HG03354 (cell line): Measurements from ENCODE around the gene NES.
"Not testable (repeated sequence)": the region's sequence is repeated elsewhere in the genome, so short reads cannot be mapped to it uniquely, and the experiment has no call there.

Source experiments
- ATAC-seq: cut with Tn5 transposase; IDR thresholded peaks from one replicate; pipeline ENCODE4 v1.9.1; 2021; ENCODE audit warnings: mild to moderate bottlenecking; ENCODE audit not compliant: unreplicated experiment, poor library complexity, severe bottlenecking

NES gene

DNA sequence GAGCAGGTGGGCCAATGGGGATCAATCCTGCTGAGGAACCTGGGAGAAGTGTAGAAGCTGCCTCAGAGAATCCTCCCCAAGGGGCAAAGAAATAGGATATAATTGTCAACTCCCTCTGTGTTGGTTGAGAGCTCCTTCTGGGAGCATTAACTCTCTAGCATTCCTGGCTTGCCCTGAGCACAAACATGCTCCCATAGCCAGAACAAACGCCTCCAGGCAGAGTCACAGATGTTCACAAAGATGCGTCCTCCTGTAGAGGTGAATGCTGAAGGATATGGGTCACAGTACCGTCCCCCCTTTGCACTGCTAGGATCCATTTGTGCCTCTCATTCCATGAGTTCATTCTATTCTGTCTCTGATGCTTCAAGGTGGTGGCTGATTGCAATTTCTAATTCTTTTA, 44.9 kb downstream of the NES start:
- ATAC-seq, result no peak

DNA sequence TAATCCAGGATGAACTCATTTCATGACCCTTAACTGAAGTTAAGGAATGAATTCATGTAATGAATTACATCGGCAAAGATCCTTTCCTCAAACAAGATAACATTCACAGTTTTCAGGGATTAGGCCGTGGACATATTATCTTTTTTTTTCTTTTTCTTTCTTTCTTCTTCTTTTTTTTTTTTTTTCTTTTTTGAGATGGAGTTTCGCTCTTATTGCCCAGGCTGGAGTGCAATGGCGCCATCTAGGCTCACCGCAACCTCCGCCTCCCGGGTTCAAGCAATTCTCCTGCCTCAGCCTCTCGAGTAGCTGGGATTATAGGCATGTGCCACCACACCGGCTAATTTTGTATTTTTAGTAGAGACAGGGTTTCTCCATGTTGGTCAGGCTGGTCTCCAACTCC, 46.1 kb downstream of the NES start:
- not testable (repeated sequence) for ATAC-seq

DNA sequence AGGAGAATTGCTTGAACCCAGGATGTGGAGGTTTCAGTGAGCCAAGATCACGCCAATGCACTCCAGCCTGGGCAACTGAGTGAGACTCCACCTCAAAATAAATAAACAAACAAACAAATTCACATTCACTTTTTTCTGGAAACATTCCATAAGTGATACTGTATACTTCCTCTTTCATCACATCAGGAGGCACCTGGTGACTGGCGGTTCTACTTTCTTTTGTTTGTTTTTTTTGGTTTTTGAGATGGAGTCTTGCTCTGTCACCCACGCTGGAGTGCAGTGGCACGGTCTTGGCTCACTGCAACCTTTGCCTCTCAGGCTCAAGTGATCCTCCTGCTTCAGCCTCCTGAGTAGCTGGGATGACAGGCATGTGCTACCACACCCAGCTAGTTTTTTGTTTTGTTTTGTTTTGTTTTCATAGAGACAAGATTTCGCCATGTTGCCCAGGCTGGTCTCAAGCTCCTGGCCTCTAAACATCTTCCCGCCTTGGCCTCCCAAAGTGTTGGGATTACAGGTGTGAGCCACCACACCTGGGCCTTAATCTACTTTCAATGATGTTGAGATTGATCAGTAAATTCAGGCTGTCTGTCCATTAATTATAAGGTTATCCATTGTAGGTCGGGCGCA, 47.3 kb downstream of the NES start:
- no peak for ATAC-seq

DNA sequence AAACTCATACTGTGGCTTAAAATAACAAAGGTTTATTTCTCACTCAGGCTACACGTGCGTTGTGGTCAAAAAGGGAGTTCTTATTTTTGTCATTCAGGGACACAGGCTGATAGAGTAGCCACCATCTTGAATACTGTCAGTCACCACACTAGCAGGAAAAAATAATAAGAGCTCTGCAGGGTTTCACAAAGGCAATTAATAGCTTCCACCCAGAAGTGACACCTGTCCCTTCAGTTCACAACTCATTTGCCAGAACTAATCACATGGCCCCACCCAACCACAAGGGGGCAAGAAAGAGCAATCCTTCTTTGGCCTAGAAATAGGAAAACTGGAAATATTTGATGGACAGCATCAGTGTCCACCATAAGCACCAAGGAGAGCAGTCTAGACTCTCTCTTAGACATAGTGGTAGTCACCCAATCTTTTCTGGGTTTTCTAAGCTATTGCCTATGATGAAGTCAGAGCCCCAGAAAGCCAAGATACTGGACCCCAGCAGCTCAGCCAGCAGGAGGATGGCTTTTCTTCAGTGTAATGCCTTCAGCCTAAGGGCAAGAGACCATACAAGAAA, 49.8 kb downstream of the NES start:
- no peak for ATAC-seq

DNA sequence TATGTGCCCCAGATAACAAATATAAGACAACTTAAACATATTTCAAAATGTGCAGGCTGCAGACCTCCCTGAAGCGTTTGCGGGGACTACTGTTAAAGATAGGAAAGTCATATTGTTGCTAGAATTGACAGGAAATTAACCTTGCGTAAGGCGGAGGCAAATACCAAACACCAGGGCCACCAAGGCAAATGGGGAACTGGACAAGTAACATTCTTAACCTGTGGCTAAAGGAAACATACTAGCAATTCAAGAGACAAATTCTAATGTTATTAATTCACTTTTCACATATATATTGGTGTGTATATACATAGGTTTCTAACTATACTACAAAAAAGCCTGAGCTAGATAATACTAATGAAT, 51.1 kb downstream of the NES start:
- no peak for ATAC-seq

DNA sequence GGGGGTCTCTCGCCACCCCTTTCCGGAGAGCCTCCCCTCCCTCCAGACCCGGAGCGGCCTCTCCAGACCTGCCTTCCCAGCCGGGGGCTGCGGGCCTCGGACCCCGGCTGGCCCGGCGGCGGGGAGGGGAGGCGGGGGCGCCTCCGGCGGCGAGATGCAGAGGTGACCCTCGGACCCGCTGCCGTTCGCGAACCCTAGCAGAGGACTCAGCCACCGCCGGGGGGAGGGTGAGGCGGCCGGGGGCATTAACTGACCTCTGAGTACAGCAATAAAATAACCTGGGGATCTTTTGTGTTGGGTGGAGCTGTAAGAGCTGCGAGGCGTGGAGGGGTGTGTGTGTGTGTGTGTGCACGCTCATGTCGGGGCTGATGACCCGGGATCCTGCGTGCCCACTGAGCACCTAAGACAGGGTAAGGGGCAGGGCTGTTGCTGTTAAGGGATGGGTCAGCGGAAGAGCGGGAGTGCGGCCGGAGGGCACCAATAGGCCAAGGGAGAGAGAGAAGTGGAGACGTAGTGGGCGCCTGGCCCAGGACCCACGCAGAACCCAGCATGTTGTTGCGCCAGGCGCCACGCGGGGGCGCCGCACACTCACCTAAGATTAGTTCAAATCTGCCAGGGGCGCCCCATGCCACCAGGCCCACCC, 51.6 kb downstream of the NES start:
- no peak for ATAC-seq

DNA sequence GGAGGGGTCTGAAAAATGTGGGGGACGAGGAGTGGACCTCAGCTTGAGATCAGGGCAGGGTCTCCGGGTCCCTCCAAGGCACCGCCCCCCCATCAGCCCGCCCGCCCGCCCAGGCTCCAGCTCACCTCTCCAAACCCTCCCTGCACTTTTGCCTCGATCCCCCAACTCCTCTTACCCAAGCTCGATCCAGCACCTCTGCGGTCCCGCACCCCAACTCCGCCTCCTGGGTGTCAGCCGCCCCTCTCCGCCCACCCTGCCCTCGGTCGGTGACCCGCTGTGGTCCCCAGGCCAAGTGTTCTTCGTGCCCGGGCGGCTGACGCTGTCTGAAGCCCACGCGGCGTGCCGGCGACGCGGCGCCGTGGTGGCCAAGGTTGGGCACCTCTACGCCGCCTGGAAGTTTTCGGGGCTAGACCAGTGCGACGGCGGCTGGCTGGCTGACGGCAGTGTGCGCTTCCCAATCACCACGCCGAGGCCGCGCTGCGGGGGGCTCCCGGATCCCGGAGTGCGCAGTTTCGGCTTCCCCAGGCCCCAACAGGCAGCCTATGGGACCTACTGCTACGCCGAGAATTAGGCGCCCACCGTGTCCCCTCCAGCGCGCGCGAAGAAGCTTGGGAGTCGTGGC, 52.3 kb downstream of the NES start:
- ATAC-seq, result no peak

DNA sequence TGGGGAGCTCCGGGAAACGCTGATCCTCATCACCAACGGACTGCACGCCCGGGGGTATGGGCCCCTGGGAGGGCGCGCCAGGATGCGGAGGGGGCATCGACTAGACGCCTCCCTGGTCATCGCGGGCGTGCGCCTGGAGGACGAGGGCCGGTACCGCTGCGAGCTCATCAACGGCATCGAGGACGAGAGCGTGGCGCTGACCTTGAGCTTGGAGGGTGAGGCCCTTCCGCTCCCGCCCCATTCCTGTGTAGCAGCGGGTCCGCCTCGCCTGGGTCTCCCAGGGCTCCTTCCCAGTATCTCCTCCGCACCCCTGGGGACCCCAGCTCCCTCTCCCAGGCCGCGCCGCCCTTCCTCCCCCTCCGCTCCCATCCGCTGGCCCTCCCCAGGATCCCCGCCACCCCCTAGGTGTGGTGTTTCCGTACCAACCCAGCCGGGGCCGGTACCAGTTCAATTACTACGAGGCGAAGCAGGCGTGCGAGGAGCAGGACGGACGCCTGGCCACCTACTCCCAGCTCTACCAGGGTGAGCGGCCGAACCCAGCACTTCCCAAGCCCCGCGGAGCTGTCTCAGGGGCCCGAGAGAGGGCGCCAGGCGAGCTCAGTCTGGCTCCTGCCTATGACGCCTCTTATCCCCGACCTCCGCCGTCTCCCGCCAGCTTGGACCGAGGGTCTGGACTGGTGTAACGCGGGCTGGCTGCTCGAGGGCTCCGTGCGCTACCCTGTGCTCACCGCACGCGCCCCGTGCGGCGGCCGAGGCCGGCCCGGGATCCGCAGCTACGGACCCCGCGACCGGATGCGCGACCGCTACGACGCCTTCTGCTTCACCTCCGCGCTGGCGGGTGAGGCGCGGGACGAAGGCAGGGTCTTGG, 53.0 kb downstream of the NES start:
- no peak for ATAC-seq

DNA sequence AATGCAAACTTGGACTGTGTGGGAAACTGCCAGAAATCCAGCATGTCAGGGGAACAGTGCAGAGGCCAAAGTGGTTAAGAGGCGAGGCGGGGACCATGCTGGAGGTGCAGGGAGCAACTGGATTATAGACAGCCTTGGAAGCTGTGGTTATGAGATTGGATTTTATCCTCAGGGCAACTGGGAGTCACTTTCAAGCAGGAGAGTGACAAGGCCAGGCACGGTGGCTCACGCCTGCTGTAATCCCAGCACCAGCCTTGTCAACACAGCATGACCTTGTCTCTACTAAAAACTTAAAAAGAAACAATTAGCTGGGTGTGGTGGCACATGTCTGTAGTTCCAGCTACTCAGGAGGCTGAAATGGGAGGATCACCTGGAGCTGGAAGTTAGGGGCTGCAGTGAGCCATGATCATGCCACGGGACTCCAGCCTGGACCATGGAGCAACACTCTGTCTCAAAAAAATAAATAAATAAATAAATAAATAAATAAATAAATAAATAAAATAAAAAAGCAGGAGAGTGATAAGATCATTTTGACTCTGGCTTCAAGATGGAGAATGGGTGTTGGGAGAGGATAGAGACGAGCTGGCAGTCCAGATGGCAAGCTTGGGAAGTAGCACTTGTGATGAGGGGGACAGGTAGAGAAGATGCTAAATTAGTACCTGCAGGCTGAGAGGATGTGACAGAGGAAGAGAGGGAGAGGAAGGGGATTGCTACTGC, 54.5 kb downstream of the NES start:
- no peak for ATAC-seq

DNA sequence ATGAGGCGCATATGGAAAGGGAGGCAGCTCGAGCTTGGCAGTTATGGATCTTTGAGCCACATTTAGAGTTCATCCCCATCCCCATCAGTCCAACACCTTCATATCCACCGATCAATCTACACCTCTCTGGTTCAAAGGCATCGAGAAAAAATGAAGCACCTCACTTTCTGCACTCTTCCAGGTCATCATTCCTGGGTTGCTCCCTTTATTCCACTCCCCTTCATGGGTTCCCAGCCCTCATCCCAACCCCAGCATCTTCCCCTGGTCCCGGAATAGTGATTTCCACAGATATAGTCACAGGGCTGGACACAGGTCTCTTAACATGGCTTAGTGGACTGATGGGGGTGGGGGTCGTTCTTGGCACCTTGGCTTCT, 57.6 kb downstream of the NES start:
- no peak for ATAC-seq

DNA sequence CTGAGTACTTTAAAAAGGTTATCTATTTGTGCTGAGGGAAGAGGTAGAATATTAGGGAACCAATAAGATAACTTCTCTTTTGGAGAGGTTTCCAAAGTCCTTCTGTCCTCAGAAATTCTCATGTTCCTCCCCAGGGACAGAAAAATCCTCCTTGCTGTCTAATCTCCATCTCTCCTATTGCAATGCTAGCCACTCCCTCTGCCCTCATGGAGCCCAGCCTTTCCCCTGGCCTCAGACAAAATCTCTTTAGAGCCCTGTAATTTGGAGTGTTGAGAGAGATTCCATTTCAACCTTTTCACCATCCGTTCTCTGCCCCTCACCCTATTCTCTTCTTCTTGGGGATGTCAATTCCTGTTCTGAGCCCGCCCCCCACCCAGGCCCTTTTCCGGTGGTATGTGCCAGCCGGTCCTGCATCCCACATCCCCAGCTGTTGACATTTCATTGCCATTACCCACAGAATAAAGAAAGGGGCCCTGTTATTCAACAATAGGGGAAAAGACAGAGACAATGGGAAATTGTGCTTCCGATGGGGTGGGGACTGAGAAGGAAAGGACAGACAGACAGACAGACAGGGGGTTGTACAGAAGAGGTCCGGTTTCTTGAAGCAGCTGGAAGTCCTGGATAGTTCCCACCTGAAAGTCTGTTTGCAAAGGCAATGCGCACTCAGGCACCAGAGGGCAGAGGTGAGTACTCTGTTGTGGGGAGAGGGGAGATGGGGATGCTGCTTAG, 58.2 kb downstream of the NES start, which contains the start of gene HAPLN2:
Gene HAPLN2, plus strand, starts transcription at position 563 of the 729 bp plus-strand sequence. CDS start 4,076 bp downstream, outside the sequence.
- no peak for ATAC-seq
